HG02973 (cell line): ENCODE data around the gene NPEPL1.
"Not testable (repeated sequence)": the region's sequence is repeated elsewhere in the genome, so short reads cannot be mapped to it uniquely, and the experiment has no call there.

Experiments
- ATAC-seq: cut with Tn5 transposase; IDR thresholded peaks from one replicate; pipeline ENCODE4 v1.9.1; 2021; ENCODE audit warnings: moderate library complexity; ENCODE audit not compliant: unreplicated experiment

Gene NPEPL1

DNA sequence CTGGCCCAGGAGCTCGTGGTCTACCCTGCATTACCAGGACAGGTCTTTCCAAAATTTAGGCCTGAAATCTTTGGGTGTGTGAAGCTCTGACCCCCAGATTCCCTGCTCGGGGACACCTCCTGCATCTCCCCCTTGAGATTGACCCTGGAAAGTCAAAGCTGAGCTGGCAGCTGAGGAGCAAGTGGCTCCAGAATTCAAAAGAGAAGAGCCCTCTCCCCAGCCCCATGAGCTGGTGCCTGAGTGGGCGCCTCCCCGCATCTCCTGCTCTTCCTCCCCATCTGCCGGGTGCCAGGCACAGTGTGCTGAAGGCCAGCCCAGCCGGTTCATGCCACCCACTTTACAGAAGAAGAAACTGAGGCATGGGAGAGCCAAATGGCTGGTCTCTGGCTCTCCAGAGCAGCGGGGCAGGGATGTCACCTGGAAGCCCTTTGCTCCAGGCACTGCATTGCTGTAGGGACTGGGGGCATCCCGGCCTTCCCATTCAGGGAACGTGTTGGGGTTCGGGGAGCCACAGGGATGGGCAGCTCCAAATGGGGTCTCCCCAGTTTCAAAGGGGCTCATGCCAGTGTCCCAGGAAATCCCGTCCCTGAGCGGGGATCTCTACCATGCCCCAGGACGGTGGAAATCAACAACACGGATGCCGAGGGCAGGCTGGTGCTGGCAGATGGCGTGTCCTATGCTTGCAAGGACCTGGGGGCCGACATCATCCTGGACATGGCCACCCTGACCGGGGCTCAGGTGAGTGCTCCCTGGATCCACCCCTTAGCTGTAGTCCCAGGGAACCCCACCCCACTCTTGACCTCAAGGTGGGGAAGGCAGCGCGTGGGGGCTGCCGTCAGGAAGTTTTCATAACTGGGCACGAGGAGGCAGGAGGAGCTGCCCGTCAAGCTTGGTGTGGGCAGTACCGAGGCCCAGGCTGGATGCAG is 20.5 kb downstream of the NPEPL1 start:
- no peak for ATAC-seq

DNA sequence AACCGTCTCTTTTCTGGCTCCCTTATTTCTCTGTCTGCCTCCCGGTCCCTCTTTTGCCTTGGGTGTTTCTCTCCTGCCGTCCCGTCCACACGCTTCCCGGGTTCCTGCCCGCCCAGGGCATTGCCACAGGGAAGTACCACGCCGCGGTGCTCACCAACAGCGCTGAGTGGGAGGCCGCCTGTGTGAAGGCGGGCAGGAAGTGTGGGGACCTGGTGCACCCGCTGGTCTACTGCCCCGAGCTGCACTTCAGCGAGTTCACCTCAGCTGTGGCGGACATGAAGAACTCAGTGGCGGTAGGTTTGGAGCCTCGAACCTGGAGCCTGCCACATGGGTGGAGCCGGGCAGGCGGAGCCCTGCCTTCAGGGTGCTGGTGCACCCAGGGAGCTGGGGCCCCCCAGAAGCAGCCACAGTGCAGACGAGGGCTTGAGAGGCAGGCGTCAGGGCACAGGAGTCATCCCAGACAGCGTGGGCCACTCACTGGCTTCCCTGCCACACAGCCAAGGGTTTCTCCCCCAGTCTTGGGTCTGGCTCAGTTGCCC is 21.3 kb downstream of the NPEPL1 start:
- ATAC-seq, result no peak

- ATAC-seq, result no peak
These were observed 21.8 kb downstream of the NPEPL1 start for GRCh38 chr20:58714340-58714922.

DNA sequence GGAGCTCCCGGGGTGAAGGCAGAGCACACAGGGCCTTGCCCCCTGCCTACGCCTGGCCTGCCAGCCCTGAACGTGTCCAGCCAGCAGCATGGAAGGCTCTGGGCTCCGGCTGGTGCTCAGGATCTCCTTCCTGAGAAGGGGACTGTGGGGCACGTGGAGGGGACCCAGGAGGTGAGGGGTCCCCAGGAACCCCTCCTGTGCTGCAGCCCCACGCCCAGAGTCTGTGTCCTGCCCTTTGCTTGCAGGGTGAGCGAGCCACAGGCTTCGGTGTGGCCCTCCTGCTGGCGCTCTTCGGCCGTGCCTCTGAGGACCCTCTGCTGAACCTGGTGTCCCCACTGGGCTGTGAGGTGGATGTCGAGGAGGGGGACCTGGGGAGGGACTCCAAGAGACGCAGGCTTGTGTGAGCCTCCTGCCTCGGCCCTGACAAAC is 22.3 kb downstream of the NPEPL1 start:
- ATAC-seq, result no peak

GRCh38 chr20:58715391-58715800 is 22.8 kb downstream of the NPEPL1 start:
- ATAC-seq, result no peak

GRCh38 chr20:58715801-58716475 is 23.3 kb downstream of the NPEPL1 start:
- no peak for ATAC-seq

- no peak for ATAC-seq
These were observed 24.1 kb downstream of the NPEPL1 start for GRCh38 chr20:58716476-58717277.

DNA sequence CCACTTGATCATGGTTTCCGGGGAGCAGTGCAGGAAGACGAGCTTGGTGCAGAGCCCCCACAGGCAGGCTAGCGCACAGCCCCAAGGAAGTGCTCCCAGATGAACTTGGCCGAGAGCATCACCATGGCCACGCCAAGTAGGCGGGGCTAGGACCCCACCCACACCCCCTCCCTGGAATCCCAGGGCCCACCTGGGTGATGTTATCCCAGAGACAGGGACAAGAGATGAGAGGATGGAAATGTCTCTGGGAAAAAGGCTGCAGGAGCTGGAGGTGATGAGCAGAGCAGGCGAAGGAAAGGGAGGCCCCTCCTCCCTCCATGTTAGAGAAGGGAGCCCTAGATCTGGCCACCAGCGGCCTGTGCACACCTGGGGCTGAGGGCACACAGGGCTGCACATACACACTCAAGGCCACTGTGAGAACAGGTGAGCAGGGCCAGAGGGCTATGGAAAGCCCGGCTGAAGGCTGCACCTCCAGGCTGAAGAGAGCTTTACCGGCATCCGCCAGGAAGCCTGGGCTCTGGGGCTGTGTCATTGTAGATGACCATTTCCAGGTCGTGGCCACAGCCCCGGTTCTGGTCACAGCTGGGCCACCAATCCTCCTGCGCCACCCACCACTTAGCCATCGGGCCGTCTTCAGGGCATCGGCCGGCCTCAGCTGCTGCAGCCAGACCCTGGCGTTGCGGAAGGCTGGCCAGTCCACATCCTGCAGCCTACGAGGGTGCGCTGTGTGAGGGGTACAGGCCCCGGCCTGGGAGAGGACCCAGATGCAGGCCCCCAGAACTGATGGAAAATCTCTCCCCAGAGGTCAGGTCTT is 24.9 kb downstream of the NPEPL1 start:
- no peak for ATAC-seq

DNA sequence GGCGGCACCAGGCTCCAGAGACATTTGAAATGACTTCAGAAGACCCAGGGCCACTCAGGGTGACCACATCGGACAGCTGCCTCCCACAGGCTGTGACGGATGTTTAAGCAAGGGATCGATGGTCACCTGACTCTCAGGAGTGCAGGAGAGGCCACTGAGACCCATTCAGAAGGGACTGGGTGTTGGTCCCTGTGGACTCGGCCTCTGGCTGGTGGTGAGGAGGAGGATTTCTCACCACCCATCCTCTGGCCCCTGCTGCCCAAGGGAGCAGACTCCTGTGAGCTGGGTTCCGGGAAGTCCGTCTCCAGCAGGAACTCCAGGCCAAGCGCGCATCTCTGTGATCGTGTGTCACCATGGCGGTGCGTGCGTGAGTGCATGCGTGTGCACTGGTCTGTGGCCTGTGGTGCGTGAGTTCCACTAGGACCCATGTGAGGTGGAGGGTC is 25.5 kb downstream of the NPEPL1 start:
- ATAC-seq, result no peak

GRCh38 chr20:58718729-58719128 is 26.1 kb downstream of the NPEPL1 start:
- no peak for ATAC-seq

- ATAC-seq, result no peak
These were observed 26.7 kb downstream of the NPEPL1 start for GRCh38 chr20:58719258-58719657.

GRCh38 chr20:58719971-58720371 is 27.4 kb downstream of the NPEPL1 start:
- ATAC-seq, result no peak

DNA sequence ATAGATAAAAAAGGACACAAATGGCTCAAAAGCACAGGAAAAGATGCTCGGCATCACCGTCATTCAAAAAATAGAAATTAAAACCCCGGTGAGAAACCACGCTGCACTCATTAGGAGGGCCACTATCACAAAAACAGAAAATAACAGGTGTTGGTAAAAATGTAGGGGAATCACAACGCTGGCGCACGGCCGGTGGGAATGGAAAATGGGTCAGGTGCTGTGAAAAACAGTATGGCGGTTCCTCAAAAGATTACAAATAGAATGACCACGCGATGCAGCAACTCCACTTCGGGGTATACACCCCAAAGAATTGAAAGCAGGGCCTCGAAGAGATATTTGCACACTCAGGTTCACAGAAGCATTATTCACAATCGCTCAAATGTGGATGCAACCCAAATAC is 28.3 kb downstream of the NPEPL1 start:
- no peak for ATAC-seq

DNA sequence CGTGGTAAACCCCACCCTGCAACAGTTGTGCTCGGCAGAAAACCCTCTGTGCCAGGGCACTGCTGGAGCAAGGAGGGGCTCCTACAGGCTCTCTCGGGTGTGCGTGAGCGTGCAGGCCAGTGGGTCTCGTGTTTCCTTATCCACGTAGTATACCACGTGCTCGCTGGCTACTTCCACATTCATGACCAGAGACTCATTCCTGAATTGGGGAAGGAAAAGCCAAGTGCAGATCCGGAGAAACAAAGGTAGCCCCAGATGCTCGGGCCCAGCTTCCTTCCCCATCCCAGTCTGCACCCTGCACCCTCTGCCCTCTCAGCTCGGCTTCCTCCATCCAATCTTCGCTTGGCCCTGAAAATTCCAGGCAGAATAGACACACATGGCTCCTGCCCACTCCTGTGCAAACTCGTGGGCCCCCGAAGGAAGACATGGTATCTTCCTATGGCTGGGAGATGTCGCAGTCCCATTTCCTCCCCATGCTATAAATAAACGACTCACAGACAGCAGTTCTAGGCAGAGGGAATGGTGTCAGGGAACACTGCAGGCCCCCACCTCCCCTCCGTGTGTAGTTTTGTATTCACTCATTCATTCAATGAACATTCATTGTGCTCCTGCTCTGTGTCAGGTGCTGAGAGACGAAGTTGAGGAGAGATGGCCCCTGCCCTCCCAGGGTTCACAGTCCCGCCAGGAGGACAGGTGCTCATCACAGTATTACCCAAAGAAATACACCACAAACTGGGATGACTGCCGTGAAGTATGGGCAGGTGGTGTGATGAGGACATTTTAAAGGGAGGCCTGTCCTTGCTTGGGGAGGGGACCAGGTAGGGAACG is 29.6 kb downstream of the NPEPL1 start:
- no peak for ATAC-seq

DNA sequence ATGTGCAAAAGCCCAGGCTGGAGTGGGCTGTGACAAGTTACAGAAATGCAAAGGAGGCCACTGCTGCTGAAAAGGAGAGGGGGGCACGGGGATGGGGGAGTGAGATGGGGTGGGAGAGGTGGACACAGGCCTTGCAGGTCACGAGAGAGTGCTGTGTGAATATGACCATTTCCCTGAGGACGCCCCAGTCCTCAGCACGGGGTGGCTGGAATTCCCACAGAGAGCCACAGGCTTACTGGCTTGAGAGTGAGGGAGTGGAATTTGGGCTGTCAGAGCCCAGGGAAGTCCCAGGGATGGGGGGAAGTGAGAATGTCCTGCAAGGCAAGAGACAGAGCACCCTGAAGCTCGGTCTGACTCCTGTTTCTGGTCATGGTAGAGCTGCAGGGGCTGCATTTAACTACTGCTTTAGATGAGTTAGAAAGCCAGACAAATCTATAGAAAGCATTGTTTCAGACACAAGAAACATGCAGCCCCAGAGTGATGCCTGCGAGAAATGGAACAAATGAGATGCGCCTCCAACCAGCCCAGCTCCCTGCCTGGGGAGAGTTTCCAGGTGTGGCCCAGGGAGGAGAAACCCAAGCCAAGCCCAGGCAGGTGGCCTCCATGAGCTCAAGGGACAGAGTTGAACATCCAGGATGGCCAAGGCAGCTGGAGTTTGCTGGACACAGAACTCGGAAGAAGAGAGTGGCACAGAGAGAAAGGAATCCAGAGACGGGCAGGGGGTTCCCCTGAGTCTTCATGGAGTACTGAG is 30.5 kb downstream of the NPEPL1 start:
- no peak for ATAC-seq

DNA sequence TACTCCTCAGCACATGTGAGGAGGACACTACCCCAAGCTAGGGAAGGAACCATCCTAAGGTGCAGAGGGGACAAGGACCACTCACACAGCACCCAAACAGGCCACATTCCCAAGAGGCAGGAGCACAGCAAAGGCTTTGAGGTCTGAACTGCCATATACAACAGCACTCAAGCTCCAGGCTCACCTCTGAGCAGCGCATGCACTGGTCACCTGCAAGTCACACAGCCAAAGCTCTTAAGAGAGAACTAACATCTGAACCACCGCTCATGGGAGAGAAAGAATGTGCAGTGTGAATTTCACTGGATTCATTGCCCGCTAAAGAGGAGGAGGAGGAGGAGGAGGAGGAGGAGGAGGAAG is 31.0 kb downstream of the NPEPL1 start:
- ATAC-seq, result no peak

DNA sequence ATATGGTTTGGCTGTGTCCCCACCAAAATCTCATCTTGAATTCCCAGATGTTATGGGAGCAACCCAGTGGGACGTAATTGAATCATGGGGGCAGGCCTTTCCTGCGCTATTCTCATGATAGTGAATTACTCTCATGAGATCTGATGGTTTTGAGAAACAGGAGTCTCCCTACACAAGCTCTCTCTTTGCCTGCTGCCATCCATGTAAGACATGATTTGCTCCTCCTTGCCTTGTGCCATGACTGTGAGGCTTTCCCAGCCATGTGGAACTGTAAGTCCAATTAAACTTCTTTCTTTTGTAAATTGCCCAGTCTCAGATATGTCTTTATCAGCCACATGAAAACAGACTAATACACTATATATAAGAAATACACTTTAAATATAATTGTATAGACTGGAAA is 33.6 kb downstream of the NPEPL1 start:
- not testable (repeated sequence) for ATAC-seq

- ATAC-seq, result no peak
These were observed 38.6 kb downstream of the NPEPL1 start for GRCh38 chr20:58731192-58731591.
